GM23338 (cell line): ENCODE data around the gene SRSF5.

Source experiments
- CREB1 ChIP-seq: fragments of 250-450 bp; sonication (Bioruptor Pico); IDR thresholded peaks from 2 replicates; pipeline ENCODE4 v1.5.0; 2020; ENCODE audit warnings: low read depth, mild to moderate bottlenecking, moderate library complexity
- CTCF ChIP-seq, 2 experiments: fragments of 200-600 bp in 1 of 2; sonication (generic) in 1 of 2; conservative IDR thresholded peaks; 2 replicates each; pipeline versions ENCODE4 v1.5.1 to v1.6.1; 2016 to 2017; ENCODE audit warnings: antibody characterized with exemption in 2 of 2, low read depth in 2 of 2, mild to moderate bottlenecking in 2 of 2, moderate library complexity in 1 of 2
- ETS1 ChIP-seq: IDR thresholded peaks from 2 replicates; pipeline ENCODE4 v1.6.1; 2016; ENCODE audit warnings: antibody characterized with exemption
- EZH2 ChIP-seq: fragments of 200-600 bp; sonication (generic); IDR thresholded peaks from one replicate; pipeline ENCODE4 v1.8.0; 2017; ENCODE audit warnings: antibody characterized with exemption, mild to moderate bottlenecking, low read depth; ENCODE audit not compliant: unreplicated experiment
- EZH2phosphoT487 ChIP-seq: fragments of 200-600 bp; sonication (generic); IDR thresholded peaks from one replicate; pipeline ENCODE4 v1.8.1; 2018; ENCODE audit warnings: antibody characterized with exemption; ENCODE audit not compliant: unreplicated experiment
- JUNB ChIP-seq: IDR thresholded peaks from one replicate; pipeline ENCODE4 v1.6.1; 2016; ENCODE audit warnings: antibody characterized with exemption; ENCODE audit not compliant: unreplicated experiment
- NANOG ChIP-seq: IDR thresholded peaks from 2 replicates; pipeline ENCODE4 v1.6.1; 2016; ENCODE audit warnings: antibody characterized with exemption, borderline replicate concordance
- POLR2AphosphoS5 ChIP-seq: IDR thresholded peaks from 2 replicates; pipeline ENCODE4 v1.6.1; 2016; ENCODE audit warnings: antibody characterized with exemption, low read depth
- REST ChIP-seq: IDR thresholded peaks from one replicate; pipeline ENCODE4 v1.6.1; 2018; ENCODE audit warnings: antibody characterized with exemption; ENCODE audit not compliant: unreplicated experiment
- STAT1 ChIP-seq: IDR thresholded peaks from one replicate; pipeline ENCODE4 v1.6.1; 2016; ENCODE audit warnings: antibody characterized with exemption; ENCODE audit not compliant: unreplicated experiment
- ZNF114 ChIP-seq: fragments of 250-450 bp; sonication (Bioruptor Pico); IDR thresholded peaks from 2 replicates; pipeline ENCODE4 v1.5.0; 2020; ENCODE audit warnings: mild to moderate bottlenecking, moderate library complexity
- ZNF331 ChIP-seq: fragments of 250-450 bp; sonication (Bioruptor Pico); IDR thresholded peaks from 2 replicates; pipeline ENCODE4 v1.5.0; 2020; ENCODE audit warnings: low read depth, mild to moderate bottlenecking, moderate library complexity
- ZNF462 ChIP-seq: fragments of 250-450 bp; sonication (Bioruptor Pico); IDR thresholded peaks from 2 replicates; pipeline ENCODE4 v1.5.0; 2020; ENCODE audit warnings: mild to moderate bottlenecking, moderate library complexity

GRCh38 chr14:69818758-69819191 is 51.8 kb downstream of the SRSF5 start:
- TF ChIP-seq REST: no peak
- TF ChIP-seq STAT1: no peak
- TF ChIP-seq CTCF (conservative IDR thresholded peaks at IDR 0.05; ENCODE audit: low read depth in 2 of 2): peak; percentile 91 to 96
- TF ChIP-seq CREB1 (CRISPR knock-in tag): no peak
- no peak for TF ChIP-seq ETS1
- TF ChIP-seq ZNF331 (CRISPR knock-in tag): no peak
- TF ChIP-seq POLR2AphosphoS5: no peak
- no peak for TF ChIP-seq ZNF114 (CRISPR knock-in tag)
- TF ChIP-seq EZH2: no peak
- no peak for TF ChIP-seq EZH2phosphoT487
- TF ChIP-seq JUNB: no peak
- no peak for TF ChIP-seq NANOG
- TF ChIP-seq ZNF462 (CRISPR knock-in tag): no peak
